ENCODE measurements around the gene METTL14. TPM values are rescaled to one million over a fixed set of nuclear protein-coding genes. Genes with fewer than 3 reads are reported as not detected.

The METTL14 gene
- total RNA-seq, 1 donor from 2014 or later, result 52.1 TPM

GRCh38 chr4:118682928-118683327, 2.3 kb upstream of the METTL14 start:
- no peak overlapping the region for H3K4me3 ChIP-seq (ENCODE audit: low read depth, low read length)
- H3K36me3 ChIP-seq (ENCODE audit: control insufficient read depth, insufficient read depth, low read length), result no peaks in the 10 kb centered on the region
- H3K27me3 ChIP-seq (ENCODE audit: control insufficient read depth, insufficient read depth, low read length), result no peaks in the 10 kb centered on the region
- no peak for DNase-seq (ENCODE audit: low read depth)
- TF ChIP-seq, protein P1, sequence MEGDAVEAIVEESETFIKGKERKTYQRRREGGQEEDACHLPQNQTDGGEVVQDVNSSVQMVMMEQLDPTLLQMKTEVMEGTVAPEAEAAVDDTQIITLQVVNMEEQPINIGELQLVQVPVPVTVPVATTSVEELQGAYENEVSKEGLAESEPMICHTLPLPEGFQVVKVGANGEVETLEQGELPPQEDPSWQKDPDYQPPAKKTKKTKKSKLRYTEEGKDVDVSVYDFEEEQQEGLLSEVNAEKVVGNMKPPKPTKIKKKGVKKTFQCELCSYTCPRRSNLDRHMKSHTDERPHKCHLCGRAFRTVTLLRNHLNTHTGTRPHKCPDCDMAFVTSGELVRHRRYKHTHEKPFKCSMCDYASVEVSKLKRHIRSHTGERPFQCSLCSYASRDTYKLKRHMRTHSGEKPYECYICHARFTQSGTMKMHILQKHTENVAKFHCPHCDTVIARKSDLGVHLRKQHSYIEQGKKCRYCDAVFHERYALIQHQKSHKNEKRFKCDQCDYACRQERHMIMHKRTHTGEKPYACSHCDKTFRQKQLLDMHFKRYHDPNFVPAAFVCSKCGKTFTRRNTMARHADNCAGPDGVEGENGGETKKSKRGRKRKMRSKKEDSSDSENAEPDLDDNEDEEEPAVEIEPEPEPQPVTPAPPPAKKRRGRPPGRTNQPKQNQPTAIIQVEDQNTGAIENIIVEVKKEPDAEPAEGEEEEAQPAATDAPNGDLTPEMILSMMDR (IDR thresholded peaks at IDR 0.05; ENCODE audit: insufficient read depth, low read length, poor library complexity, severe bottlenecking), result peak; percentile 36

GRCh38 chr4:118683513-118683912, 1.7 kb upstream of the METTL14 start:
- Histone ChIP-seq H3K27me3 (ENCODE audit: control insufficient read depth, insufficient read depth, low read length) (no peaks in the 10 kb centered on the region), H3K4me3 (ENCODE audit: low read depth, low read length) (no peak overlapping the region), H3K36me3 (ENCODE audit: control insufficient read depth, insufficient read depth, low read length) (no peaks in the 10 kb centered on the region)
- no peak for DNase-seq (ENCODE audit: low read depth)
- TF ChIP-seq, protein P1 (IDR thresholded peaks at IDR 0.05; ENCODE audit: insufficient read depth, low read length, poor library complexity, severe bottlenecking), result no peak

GRCh38 chr4:118703118-118703517, 17.9 kb downstream of the METTL14 start:
- H3K36me3 ChIP-seq (ENCODE audit: control insufficient read depth, insufficient read depth, low read length), result no peaks in the 10 kb centered on the region
- no peak for DNase-seq (ENCODE audit: low read depth)
- H3K27me3 ChIP-seq (ENCODE audit: control insufficient read depth, insufficient read depth, low read length), result no peaks in the 10 kb centered on the region
- TF ChIP-seq, protein P1 (IDR thresholded peaks at IDR 0.05; ENCODE audit: insufficient read depth, low read length, poor library complexity, severe bottlenecking), result no peak
- H3K4me3 ChIP-seq (ENCODE audit: low read depth, low read length), result no peak overlapping the region

DNA sequence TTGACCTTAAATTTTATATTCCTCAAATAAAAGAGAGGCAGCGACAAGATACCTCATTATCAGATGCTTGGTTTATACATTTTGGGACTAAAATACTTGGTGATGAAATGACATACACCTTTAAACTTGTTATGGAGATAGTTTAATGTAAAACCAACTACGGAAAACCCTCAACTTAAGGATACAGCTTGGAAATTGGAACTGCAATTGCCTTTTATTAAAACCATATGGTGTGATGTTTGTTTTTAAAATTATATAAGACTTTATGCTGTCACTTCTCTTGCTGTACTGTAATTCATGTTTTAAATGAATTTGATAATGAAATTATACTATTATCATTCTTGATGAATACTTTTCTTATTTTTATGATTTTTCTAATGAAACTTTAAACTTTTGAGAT, 25.9 kb downstream of the METTL14 start:
- TF ChIP-seq, protein P1 (IDR thresholded peaks at IDR 0.05; ENCODE audit: insufficient read depth, low read length, poor library complexity, severe bottlenecking), result no peak
- no peak for DNase-seq (ENCODE audit: low read depth)
- Histone ChIP-seq H3K27me3 (ENCODE audit: control insufficient read depth, insufficient read depth, low read length) (no peaks in the 10 kb centered on the region), H3K36me3 (ENCODE audit: control insufficient read depth, insufficient read depth, low read length) (no peaks in the 10 kb centered on the region), H3K4me3 (ENCODE audit: low read depth, low read length) (no peak overlapping the region)

- no peak overlapping the region for H3K4me3 ChIP-seq (ENCODE audit: low read depth, low read length)
- TF ChIP-seq, protein P1 (IDR thresholded peaks at IDR 0.05; ENCODE audit: insufficient read depth, low read length, poor library complexity, severe bottlenecking), result no peak
- H3K36me3 ChIP-seq (ENCODE audit: control insufficient read depth, insufficient read depth, low read length), result no peaks in the 10 kb centered on the region
- DNase-seq (ENCODE audit: low read depth), result no peak
- H3K27me3 ChIP-seq (ENCODE audit: control insufficient read depth, insufficient read depth, low read length), result no peaks in the 10 kb centered on the region
These were observed 27.7 kb downstream of the METTL14 start for GRCh38 chr4:118712872-118713271.

- H3K4me3 ChIP-seq (ENCODE audit: low read depth, low read length), result no peak overlapping the region
- TF ChIP-seq, protein P1 (IDR thresholded peaks at IDR 0.05; ENCODE audit: insufficient read depth, low read length, poor library complexity, severe bottlenecking), result no peak
- no peaks in the 10 kb centered on the region for H3K27me3 ChIP-seq (ENCODE audit: control insufficient read depth, insufficient read depth, low read length)
- no peaks in the 10 kb centered on the region for H3K36me3 ChIP-seq (ENCODE audit: control insufficient read depth, insufficient read depth, low read length)
- no peak for DNase-seq (ENCODE audit: low read depth)
These were observed 29.5 kb downstream of the METTL14 start for GRCh38 chr4:118714682-118715081.
